Stimulated activated CD8-positive, alpha-beta memory T cell treated with anti-CD3 and anti-CD28 coated beads, Interleukin-4, amount 100 ng/mL, for 48 hours (primary cell): ENCODE measurements around the gene HCAR2.
"Not testable (repeated sequence)": the region's sequence is repeated elsewhere in the genome, so short reads cannot be mapped to it uniquely, and the experiment has no call there.

Experiments used
- DNase-seq: peaks from one replicate; pipeline ENCODE4 v3.0.0-alpha.2; 2020

The HCAR2 gene

DNA sequence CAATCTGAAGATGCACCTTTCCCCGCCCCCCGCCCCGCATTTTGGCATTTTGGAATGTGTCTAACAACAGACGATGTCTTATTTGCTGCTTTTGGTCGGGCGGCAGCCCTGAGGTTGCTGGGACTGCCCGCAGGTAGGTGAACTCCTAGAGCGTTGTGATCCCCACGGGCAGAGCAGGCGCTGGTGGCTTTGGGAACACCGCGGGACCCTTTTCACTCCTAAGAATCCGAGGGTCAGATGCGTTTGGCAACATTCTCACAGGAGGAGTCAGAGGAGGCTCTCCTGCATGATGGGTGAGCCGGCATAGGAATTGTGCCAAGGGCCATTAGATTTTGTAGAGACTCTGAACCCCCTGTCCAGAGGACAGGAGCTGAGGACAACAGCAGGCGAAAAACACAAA lies 41.9 kb downstream of the HCAR2 start:
- no peak for DNase-seq

- DNase-seq: no peak
Measured at GRCh38 chr12:122659579-122659978, 43.6 kb downstream of the HCAR2 start.

DNA sequence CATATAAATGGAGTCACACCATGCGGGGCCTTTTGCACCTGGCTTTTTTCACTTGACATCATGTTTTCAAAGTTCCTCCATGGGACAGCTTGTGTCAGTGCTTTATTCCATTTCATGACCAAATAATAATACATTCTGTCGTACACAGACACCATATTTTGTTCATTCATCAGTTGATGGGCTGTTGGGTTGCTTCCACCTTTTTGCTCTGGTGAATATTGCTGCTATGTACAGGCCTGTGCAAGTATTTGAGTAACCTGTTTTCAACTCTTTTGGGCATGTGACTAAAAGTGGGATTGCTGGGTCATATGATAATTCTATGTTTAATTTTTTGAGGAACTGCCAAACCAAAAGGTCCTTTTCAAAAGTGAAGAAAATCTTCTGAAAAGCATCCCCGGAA lies 46.9 kb downstream of the HCAR2 start:
- DNase-seq: no peak

- not testable (repeated sequence) for DNase-seq
Measured at GRCh38 chr12:122653291-122653690, 49.9 kb downstream of the HCAR2 start.

GRCh38 chr12:122651520-122652224 lies 51.5 kb downstream of the HCAR2 start:
- no peak for DNase-seq
